SKM-1 (cell line): ENCODE data around the gene NRDC.
"Not testable (repeated sequence)": the region's sequence is repeated elsewhere in the genome, so short reads cannot be mapped to it uniquely, and the experiment has no call there.

Experiments
- DNase-seq: peaks from one replicate; lab custom pipeline; 2025; ENCODE audit not compliant: unreplicated experiment; lab: John Stamatoyannopoulos, UW

Gene NRDC

DNA sequence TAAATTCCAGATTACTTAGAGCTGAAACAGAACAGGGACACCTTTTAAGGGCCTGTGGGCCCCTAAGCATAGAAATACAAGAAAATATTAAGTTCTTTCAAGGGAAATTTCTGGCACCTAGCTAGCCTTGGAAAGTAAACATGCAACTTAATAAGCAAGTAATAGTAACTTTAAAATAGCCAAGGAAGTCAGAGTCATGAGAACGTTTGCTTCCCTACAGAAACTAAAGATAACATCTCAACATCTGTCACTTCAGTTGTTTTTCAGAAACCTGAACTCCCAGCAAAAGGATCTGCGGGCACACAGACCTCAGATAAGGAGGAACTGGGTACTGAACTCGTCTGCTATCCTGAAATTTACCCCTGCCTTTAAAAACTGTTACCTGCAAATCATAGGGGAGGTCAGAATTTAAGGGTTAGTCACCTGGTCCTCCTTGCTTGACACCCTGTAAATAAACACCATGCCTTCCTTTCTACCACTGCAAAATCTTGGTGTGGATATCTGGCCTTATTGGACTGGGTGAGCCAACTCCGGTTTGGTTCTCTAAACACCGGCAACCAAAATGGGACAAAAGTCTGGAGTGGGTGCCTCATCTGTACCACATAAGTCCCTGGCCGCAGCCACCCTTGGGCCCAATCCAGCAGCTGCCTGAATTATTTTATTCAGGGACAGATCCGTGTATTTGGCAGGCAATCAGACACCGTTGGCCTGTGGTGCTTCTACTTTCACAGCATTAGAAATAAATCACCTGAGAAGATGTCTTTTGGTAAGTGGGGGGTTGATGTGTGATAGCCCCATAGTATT, 27.9 kb downstream of the NRDC start:
- no peak for DNase-seq

DNA sequence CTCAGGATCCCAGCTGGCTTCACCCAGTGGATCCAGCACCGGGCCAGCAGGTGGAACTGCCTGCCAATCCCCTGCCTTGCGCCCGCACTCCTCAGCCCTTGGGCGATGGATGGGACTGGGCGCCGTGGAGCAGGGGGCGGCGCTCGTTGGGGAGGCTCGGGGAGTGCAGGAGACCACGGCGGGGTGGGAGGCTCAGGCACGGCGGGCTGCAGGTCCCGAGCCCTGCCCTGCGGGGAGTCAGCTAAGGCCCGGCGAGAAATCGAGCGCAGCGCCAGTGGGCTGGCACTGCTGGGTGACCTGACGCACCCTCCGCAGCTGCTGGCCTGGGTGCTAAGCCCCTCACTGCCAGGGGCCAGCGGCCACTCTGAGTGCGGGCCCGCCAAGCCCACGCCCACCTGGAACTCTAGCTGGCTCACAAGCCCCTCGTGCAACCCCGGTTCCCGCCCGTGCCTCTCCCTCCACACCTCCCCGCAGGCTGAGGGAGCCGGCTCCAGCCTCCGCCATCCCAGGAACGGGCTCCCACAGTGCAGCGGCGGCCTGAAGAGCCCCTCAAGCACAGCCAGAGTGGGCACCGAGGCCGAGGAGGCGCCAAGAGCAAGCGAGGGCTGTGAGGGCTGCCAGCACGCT, 31.1 kb downstream of the NRDC start:
- DNase-seq, result no peak

DNA sequence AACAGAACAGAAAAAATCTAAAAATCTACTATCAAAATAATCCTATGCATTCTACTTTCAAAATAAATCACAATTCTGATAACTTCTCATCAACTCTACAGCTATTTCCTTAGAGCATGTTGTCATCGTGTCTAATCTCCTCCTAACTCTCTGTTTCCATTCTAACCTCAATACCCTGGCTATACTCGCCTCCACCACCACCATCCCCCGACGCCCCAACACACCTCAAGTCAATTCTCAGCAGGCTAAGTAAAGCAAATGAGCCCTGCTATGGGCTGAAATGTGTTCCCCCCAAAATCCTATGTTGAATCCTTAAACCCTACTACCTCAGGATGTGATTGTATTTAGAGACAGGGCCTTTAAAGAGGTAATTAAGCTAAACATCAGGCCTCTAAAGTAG, 34.6 kb downstream of the NRDC start:
- no peak for DNase-seq

DNA sequence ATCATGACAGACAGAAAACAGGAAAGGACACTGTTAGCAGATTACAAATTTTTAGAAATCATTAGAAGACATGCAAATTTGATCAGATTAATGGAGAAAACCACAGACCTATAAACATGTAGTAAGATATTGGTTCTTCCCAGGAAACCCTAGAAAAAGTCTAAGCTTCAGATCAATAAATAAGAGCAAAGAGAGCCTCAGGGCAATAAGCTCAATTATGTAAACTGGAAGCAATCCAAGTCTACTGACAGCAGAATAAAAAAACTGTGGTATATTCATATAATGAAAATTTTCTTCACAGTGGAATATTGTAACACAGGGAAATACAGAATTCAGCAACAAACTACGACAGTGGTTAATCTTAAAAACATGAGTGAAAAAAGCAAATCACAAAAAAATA, 36.3 kb downstream of the NRDC start:
- DNase-seq, result no peak

DNA sequence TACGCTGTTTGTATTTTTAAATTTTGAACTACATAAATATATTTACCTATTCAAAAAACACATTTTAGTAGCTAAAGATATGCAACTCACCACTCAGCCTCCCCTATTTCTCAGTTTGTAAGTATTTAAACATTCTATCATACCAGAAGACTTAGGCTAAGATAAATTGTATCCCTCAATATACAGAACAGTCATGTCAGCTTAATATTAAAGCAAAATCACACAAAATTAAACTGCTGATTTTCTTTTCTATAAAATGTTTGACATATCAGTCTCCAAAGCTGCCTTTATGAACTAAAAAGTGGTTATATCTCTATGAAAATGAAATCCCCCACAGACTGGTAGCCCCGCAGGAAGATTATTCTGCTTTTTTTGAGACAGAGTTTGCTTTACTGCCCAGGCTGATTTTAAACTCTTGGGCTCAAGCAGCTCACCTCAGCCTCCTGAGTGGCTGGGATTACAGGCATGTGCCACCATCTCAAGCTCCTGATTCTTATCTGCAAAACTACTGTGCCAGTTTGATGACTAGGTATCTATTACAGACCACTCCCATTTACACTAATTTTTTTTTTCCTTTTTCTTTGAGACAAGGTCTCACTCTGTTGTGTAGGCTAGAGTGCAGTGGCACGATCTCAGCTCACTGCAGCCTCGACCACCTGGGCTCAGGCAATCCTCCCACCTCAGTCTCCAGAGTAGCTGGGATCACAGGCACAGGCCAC, 37.6 kb downstream of the NRDC start:
- no peak for DNase-seq

DNA sequence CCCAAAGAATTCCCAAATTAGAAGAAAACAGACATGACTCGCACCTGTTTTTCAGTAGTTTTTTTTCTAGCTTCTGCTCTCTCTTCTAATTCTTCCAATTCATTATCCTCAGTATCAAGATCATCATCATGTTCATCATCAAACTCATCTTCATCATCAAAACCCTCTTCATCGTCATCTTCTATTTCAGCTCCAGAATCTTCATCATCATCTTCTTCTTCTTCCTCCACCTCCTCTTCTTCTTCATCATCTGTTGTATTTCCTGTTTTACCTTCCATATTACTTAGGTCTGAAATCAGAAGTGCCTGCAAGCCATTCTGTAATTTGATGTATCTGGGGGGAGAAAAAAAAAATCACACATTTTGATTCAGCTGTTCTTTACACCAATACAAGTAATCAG, 38.3 kb downstream of the NRDC start:
- DNase-seq, result no peak

DNA sequence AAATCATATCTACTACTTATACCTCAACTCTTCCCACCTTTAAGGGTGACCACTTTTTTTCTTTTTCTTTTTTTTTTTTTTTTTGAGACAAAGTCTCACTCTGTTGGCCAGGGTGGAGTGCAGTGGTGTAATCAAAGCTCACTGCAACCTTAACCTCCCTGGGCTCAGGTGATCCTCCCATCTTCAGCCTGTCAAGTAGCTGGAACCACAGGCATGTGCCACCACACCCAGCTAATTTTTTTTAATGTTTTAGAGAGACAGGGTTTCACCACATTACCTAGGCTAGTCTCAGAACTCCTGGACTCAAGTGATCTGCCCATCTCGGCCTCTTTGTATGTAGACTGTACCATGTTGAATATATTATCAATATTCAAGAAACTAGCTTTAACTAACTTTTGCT, 39.4 kb downstream of the NRDC start:
- DNase-seq, result no peak

DNA sequence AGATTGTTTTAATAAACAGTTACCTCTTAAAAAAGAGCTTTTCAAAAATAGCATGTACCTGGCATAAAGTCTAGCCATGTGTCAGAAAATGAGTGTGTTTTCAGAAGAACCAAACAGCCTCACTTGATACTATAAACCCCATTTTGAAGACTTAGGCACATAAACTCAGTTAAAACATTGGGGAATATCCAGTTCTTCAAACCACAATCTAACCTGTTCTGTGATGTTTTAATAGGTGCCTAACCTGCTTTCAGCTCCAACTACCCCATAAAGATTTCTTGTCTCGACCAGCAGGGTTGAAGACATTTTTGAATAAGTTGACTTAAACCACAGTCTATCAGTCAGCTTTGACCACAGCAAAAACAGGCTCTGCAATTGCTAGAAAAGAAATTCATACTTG, 41.3 kb downstream of the NRDC start:
- no peak for DNase-seq

DNA sequence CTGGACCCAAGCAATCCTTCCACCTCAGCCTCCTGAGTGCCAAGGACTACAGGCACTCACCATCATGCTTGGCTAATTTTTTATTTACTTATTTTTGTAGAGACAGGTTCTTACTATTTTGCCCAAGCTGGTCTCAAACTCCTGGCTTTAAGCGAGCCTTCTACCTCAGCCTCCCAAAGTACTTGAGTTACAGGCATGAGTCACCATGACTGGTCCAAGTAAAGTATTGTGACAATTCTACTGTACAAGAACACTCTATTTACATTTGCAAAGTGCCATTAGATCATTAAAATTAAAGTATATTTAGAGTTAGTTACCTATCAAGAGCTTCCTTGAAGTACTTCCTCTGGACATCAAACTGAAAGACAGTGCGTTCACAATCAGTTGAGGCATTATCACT, 44.8 kb downstream of the NRDC start:
- DNase-seq, result no peak

DNA sequence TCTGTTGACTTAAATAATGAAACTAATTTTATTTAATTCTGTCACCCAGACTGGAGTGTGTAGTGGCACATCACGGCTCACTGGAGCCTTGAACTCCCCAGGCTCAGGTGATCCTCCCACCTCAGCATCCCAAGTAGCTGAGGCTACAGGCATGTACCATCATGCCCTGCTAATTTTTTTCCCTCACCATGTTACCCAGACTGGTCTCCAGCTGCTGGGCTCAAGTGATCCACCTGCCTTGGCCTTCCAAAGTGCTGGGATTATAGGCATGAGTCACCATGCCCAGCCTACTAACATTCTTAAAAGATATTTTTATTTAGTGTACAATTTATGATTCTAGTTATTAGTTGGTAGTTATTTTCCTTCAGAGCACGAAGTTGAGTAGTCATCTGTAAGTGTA, 49.5 kb downstream of the NRDC start:
- no peak for DNase-seq

DNA sequence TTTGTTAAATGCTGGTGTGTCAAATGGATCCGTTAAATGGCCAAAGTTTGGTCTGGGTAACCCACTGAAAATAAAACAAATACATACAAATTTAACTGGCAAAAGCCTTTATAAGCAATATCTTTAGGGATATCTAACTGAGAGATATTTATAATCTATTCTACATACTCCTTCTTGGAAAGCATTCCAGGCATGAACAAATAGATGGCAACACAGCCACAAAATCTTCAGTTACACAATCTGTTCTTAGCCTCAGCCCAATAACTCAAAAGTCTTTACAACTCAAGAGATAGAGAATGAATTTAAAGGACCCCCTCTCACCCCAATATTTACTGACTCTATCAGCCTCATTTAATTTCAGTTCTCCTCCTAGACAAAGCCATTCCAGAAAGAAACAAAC, 58.7 kb downstream of the NRDC start:
- no peak for DNase-seq

DNA sequence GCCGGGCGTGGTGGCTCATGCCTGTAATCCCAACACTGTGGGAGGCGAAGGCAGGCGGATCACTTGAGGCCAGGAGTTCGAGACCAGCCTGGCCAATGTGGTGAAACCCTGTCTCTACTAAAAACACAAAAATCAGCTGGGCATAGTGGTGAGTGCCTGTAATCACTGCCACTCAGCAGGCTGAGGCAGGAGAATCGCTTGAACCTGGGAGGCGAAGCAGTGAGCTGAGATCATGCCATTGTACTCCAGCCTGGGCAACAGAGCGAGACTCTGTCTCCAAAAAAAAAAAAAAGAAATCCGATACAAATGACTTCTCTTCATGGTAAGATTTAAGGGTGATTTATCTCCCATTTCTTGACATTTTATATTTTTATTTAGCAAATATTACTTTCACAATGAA, 59.5 kb downstream of the NRDC start:
- DNase-seq, result not testable (repeated sequence)

DNA sequence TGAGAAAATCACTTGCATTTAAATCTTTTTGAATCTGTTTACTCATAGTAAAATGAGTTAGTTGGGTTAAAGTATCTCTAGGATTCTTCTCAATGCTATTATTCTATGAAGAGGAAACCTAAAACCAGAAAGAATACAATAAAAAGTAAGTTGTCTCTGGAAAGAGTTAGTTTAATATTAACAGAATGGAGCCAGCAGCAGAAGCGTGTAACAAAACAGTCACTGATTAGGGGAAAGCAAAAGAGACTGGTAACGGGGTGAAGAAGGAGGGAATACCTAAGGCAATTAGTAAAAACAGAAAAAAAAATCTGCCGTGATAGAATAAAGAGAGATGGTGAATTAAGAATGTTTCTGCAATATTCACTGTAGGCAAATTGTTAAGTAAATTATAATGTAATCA, 60.0 kb downstream of the NRDC start:
- no peak for DNase-seq

DNA sequence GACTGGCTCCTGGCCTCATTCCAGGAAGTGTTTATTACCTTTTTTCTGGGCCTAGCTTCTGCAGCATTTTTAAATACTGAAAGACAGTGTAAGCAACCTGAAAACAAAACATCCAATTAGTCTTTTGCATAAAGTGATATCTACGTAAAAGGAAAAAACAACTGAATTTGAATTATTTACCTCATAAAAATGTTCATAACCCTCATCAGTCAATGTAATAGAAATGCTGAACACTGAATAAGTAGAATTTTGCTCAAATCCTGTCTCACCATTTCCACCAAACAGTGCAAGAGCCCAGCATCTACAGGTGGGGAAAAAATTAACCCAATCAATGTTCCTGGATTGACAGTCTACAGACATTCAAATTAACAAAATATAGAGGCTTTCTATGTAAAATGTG, 64.0 kb downstream of the NRDC start:
- no peak for DNase-seq

DNA sequence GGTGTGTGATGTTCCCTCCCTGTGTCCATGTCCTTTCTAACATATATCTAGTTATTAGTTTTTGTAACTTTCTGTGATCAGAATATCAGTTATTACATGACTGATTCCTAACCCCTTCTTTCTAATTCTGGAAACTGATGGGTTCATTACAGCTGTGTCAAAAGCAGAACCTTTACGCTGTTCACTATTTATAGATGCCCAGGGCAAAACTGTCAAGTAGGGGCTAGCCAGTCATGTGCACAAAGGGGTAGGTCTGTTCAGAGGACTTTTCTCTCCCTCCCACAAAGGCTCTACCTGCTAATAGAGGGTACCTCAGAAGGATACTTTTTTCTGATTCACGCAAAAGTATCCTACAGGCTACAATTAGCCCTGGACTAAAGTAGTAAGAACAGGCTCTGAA, 79.2 kb downstream of the NRDC start:
- DNase-seq, result no peak

DNA sequence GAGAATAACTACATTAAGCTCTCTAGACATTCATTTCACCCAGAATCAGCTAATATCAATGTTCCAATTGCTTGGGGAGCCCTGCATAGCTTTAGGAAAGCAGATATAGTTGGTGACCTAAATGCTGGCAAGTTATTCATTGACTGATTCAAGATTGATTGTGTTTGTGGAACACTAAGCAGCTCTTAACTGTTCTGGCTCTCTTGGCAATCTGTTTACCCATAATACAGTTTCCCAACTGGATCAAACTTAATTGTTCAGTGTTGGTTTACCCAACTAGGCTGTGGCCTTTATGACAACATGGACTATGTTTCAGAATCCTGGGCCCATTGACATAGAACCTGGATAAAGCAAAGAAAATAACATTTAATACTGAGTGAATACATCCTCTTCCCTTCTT, 83.7 kb downstream of the NRDC start:
- no peak for DNase-seq

DNA sequence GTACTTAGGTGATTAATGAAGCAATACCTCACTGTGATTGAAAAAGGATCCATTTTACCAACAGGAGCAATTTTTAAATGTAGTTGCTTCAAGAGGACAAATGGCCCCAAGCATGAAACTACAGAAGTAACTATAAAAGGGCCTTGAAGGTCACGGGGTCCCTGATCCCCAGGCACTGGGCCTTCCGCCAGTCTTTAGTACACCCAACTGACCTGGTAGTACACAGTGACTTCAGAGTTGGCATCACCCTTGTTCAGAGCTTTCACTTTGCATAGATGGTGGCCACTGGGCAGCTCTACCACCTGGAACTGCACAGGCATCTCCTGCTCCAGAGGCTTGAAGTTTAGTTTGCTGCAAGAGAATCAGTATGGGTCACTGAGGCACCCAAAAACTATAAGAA, 84.3 kb downstream of the NRDC start:
- no peak for DNase-seq

DNA sequence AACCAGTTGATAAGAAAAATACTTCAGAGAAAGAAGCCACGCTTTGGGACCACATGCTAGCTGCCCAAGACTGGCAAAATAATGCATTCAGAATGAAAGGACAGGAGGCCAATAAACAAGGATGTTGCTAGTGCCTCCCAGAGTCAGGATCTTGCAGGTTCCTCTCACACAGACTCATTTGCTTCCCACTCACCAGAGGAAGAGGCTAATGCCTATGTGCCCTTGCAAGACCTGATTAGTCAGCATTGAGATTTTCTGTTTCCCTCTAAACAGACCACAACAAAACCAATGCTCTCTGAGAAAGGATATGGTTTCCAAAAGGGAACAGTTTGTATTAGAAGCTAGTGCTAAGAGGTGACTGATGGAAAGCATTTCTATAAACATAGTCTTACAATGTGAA, 85.7 kb downstream of the NRDC start:
- DNase-seq, result no peak

DNA sequence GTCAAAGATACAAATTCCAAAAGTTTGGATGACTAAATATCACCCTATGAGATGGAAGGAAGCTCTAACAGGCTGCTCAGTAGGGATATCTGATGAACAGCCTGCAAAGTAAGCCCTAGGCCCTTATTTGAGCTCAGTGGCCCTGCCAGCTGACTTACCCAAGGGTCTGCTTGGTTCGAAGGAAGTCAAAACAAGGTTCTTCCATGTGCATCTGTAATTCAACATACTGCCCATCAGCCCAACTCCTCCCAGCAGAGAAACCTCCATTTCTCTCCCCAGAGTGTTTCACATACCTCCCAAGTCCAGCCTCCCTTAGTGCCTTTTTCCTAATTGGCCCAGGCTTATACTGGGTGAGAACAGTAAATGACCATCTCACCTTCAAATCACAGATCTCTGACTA, 86.6 kb downstream of the NRDC start:
- DNase-seq, result no peak

DNA sequence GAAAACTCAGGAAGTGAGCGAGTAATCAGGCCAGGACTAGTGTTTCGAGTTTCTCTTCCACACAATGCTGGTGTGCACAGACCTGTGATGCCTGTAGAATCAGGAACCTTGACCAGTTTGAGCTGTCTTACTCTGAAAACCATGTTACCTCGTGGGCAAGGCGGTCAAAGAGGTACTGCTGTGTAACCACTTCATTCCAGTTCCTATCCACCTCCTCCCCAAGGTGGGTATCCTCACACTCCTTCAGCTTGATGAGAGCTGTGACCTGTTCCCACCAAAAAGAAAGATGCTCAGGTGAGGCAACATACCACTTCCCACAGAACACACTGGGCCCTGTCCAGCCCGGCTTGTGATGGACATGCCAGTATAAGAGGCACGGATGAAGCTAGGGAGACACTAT, 88.1 kb downstream of the NRDC start:
- no peak for DNase-seq

DNA sequence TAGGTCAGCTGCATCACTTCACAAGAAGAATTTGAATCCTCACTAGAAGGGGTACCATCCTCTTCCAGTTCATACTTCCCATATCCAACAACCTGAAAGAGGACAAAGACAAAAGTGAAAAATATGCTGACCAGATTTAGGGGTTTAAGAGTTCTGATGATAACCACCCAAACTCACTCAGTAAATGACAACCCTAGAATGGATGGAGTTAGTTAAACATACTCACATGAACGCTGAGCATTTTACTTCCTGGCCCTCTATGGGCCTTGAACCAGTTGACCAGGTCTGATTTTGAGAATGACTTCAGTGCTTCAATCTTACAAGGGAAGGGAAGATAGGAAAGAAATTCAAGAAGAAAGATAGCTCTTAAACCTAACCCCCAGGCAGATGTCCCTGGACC, 89.2 kb downstream of the NRDC start:
- no peak for DNase-seq

DNA sequence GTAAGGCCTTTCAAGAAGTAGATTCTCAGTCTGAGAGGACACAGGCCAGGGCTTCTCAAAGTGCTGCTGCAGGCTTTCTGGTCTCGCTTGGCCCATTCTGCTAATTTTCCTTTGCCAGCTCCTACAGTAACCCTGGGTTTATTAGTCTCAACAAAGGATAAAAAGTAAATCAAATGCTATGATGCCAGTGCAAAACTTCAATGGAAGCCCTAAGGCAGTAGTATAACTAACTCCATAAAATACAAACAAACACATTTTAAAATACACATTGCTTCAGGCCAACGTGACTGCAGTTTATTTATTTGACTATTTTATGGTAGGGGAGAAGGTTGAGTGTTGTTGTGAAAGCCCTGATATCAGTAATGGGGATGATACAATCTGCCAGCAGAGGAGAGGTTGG, 89.6 kb downstream of the NRDC start:
- DNase-seq, result no peak
